ENCODE data around the gene MEAK7. TPM values are rescaled to one million over a fixed set of nuclear protein-coding genes. Genes with fewer than 3 reads are reported as not detected.

MEAK7 gene
- total and polyA plus RNA-seq, 2 of the 4 experiments (the other 2 are of a cell fraction): 27.4 to 39.0 TPM

DNA sequence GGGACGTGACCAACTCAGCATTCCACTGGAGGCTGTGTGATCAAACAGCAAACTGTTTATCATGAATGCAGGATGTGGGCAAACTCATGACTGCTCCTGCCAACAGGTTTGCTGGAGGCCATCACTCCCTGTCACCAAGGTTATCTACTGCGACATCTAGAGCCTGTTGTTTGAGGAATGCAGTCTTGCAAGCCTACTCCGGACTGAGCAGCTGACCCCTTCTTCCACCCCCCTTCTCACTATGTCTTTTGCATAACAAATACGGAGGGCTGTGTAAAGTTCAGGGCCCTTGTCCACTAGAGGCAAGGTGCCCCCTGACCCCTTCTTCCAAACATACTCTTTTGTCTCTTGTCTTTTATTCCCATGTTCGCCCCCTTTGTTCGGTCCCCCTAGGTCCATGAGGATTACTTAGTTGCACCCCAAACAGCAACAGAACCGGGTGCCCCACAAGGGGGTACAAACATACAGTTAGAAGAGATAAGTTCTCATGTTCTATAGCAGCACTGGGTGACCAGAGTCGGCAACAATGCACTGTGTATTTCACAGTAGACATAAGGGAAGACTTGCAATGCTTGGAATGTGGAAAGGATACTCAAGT is 28.7 kb downstream of the MEAK7 start:
- no peaks in the 10 kb centered on the region for H3K9me3 ChIP-seq (ENCODE audit: control insufficient read depth, insufficient read depth, low read length)
- BruUV-seq (replicated peaks): no TSS peak
- H3K4ac ChIP-seq (ENCODE audit: low read depth, low read length): no peak overlapping the region
- in situ Hi-C loops (cut with MboI; ENCODE audit: low sequenced_read_pairs) (loop anchor here (25.0 kb wide), 1 partner anchor 513 kb away; the partner anchor contains the start of genes NECAB2 and OSGIN1), intact Hi-C loops (cut with micrococcal nuclease) (no loop called here), dilution Hi-C loops (cut with HindIII; ENCODE audit: low sequenced_read_pairs, unreplicated experiment) (no loop called here)
- peaks cover 10% of the 10 kb centered on the region for H3K9me1 ChIP-seq (ENCODE audit: insufficient read depth, low read length)
- DNase-seq: peak; percentile 8
- peaks cover 17% of the 10 kb centered on the region for H3K36me3 ChIP-seq (ENCODE audit: control insufficient read depth, insufficient read depth, low read length)
- H3K9ac ChIP-seq (ENCODE audit: low read depth, low read length): no peak overlapping the region
- H3K4me3 ChIP-seq (ENCODE audit: insufficient read depth, low read depth, low read length): no peak overlapping the region
- ChIA-PET POLR2A (ENCODE audit: unreplicated experiment) (no interaction called here), CTCF (no interaction called here)
- H2BK120ac ChIP-seq (ENCODE audit: low read depth, low read length): no peak overlapping the region
- H3K14ac ChIP-seq (replicated peaks; ENCODE audit: low read depth, low read length): no peak overlapping the region; the same call in 1 of the 2 replicates
- H3K79me1 ChIP-seq (ENCODE audit: low read depth in 1 of 2, low read length in 2 of 2): peaks cover 14 to 72% of the 10 kb centered on the region in 2 experiments
- no peak overlapping the region for H2AK9ac ChIP-seq (replicated peaks; ENCODE audit: low read depth, low read length, poor library complexity)
- 37% methylated on average over 3 of the region's 8 CpGs; no CpG with 5 or more reads in 1 of the 2 experiments for WGBS, 2 experiments (ENCODE audit: extremely low coverage in 2 of 2, insufficient read length in 1 of 2)
- H2BK5ac ChIP-seq (ENCODE audit: low read depth, low read length, poor library complexity, severe bottlenecking): peak overlapping the region; percentile 35
- H3K4me2 ChIP-seq (ENCODE audit: low read depth, low read length): no peak overlapping the region
- H3K18ac ChIP-seq (ENCODE audit: low read depth, low read length): no peak overlapping the region
- no peak overlapping the region for H4K5ac ChIP-seq (ENCODE audit: low read depth, low read length)
- no peak overlapping the region for H3K23ac ChIP-seq (ENCODE audit: low read depth, low read length)
- H2AFZ ChIP-seq (replicated peaks; ENCODE audit: low read length, poor library complexity): no peak overlapping the region
- no peak overlapping the region for H2AK5ac ChIP-seq (ENCODE audit: low read depth, low read length)
- H3K27me3 ChIP-seq (ENCODE audit: control insufficient read depth, insufficient read depth, low read length): no peaks in the 10 kb centered on the region
- H3K4me1 ChIP-seq (ENCODE audit: control insufficient read depth, insufficient read depth, low read length): peaks cover 8% of the 10 kb centered on the region
- ATAC-seq (ENCODE audit: low read depth): peak; percentile 31; the same call in 1 of the 2 replicates
- no peak overlapping the region for H3K56ac ChIP-seq (ENCODE audit: extremely low read depth, insufficient read depth, low read length)
- H2BK15ac ChIP-seq (ENCODE audit: low read depth, low read length): no peak overlapping the region
- H2BK20ac ChIP-seq (ENCODE audit: low read depth, low read length): no peak overlapping the region
- H4K8ac ChIP-seq (ENCODE audit: low read depth in 2 of 2, low read length in 2 of 2): no peak overlapping the region
- H3K27ac ChIP-seq (ENCODE audit: insufficient read depth, low read length): no peak overlapping the region
- no peak overlapping the region for H4K91ac ChIP-seq (ENCODE audit: insufficient read depth, low read depth, low read length)
- TF ChIP-seq BHLHE40 (IDR thresholded peaks at IDR 0.05; ENCODE audit: low read depth, low read length) (no peak), CEBPB (IDR thresholded peaks at IDR 0.05; ENCODE audit: low read depth, low read length) (no peak), RAD21 (IDR thresholded peaks at IDR 0.05; ENCODE audit: low read length) (no peak), SMC3 (IDR thresholded peaks at IDR 0.05; ENCODE audit: low read depth, low read length) (no peak), RCOR1 (IDR thresholded peaks at IDR 0.05; ENCODE audit: insufficient replicate concordance, low read length) (no peak), POLR2A (IDR thresholded peaks at IDR 0.05; ENCODE audit: low read depth, low read length) (no peak)
- peaks cover 27% of the 10 kb centered on the region for H4K20me1 ChIP-seq (ENCODE audit: insufficient read depth, low read length)
